Neural cell (in vitro differentiated cells): Measurements from ENCODE around the gene ACSM6. TPM values are rescaled to one million over a fixed set of nuclear protein-coding genes. Genes with fewer than 3 reads are reported as not detected.

ENCODE experiments used
- H2AFZ ChIP-seq: fragments of 200-600, 300-800 bp; sonication (generic), shearing (Covaris generic); 2 replicates; pipeline ENCODE4 v1.6.0; 2014; ENCODE audit warnings: low read depth, mild to moderate bottlenecking, antibody characterized with exemption, low read length, moderate library complexity
- H3F3A ChIP-seq: fragments of 200-600 bp; shearing (Covaris generic); 2 replicates; pipeline ENCODE4 v1.6.1; 2016; ENCODE audit warnings: mild to moderate bottlenecking, moderate library complexity, mixed read lengths, antibody characterized with exemption, low read length; ENCODE audit not compliant: insufficient read depth, poor library complexity, severe bottlenecking
- H3K27ac ChIP-seq: fragments of 200-600, 300-800 bp; sonication (generic), shearing (Covaris generic); 2 replicates; pipeline ENCODE4 v1.5.1; 2014; ENCODE audit warnings: mild to moderate bottlenecking, low read length, moderate library complexity
- H3K27me3 ChIP-seq: fragments of 300-800, 200-600 bp; sonication (generic), shearing (Covaris generic); 2 replicates; pipeline ENCODE4 v1.6.0; 2014; ENCODE audit warnings: mild to moderate bottlenecking, low read depth, low read length, moderate library complexity; ENCODE audit not compliant: insufficient read depth
- H3K36me3 ChIP-seq: fragments of 300-800, 200-600 bp; sonication (generic), shearing (Covaris generic); 2 replicates; pipeline ENCODE4 v1.5.1; 2014; ENCODE audit warnings: mild to moderate bottlenecking, antibody characterized with exemption, low read length, moderate library complexity; ENCODE audit not compliant: insufficient read depth
- H3K4me2 ChIP-seq: fragments of 300-800, 200-600 bp; sonication (generic), shearing (Covaris generic); 2 replicates; pipeline ENCODE4 v1.6.0; 2014; ENCODE audit warnings: mild to moderate bottlenecking, low read length
- H3K4me3 ChIP-seq: fragments of 300-800, 200-600 bp; sonication (generic), shearing (Covaris generic); 2 replicates; pipeline ENCODE4 v1.5.1; 2014; ENCODE audit warnings: mild to moderate bottlenecking, low read length, moderate library complexity
- H3K79me2 ChIP-seq: fragments of 200-600 bp; shearing (Covaris generic); replicated peaks from 2 replicates; pipeline ENCODE4 v1.6.0; 2014; ENCODE audit warnings: mild to moderate bottlenecking, low read length, moderate library complexity; ENCODE audit not compliant: insufficient read depth
- H3K9ac ChIP-seq: fragments of 300-800, 200-600 bp; sonication (generic), shearing (Covaris generic); 2 replicates; pipeline ENCODE4 v1.6.1; 2016; ENCODE audit warnings: mild to moderate bottlenecking, low read length, mixed read lengths
- H3K9me2 ChIP-seq: fragments of 200-600 bp; shearing (Covaris generic); 2 replicates; pipeline ENCODE4 v1.6.1; 2016; ENCODE audit warnings: mild to moderate bottlenecking, low read length, mixed read lengths; ENCODE audit not compliant: insufficient read depth
- H3K9me3 ChIP-seq: fragments of 200-600, 300-800 bp; sonication (generic), shearing (Covaris generic); 2 replicates; pipeline ENCODE4 v1.6.1; 2016; ENCODE audit warnings: mild to moderate bottlenecking, mixed run types, low read length, moderate library complexity, mixed read lengths
- H4K20me1 ChIP-seq: fragments of 200-600 bp; shearing (Covaris generic); 2 replicates; pipeline ENCODE4 v1.6.1; 2016; ENCODE audit warnings: mild to moderate bottlenecking, mixed run types; ENCODE audit not compliant: insufficient read depth
- CTCF ChIP-seq: fragments of 450-650 bp; IDR thresholded peaks from 2 replicates; pipeline ENCODE4 v1.5.1; 2014; ENCODE audit warnings: antibody characterized with exemption, mild to moderate bottlenecking, moderate library complexity; ENCODE audit not compliant: poor library complexity, severe bottlenecking
- EP300 ChIP-seq: fragments of 450-650 bp; conservative IDR thresholded peaks from 2 replicates; pipeline ENCODE4 v1.6.1; 2014; ENCODE audit warnings: antibody characterized with exemption, mild to moderate bottlenecking, moderate library complexity; ENCODE audit not compliant: poor library complexity, severe bottlenecking
- EZH2 ChIP-seq: fragments of 200-600, 300-800 bp; shearing (Covaris generic), sonication (generic); IDR thresholded peaks from 2 replicates; pipeline ENCODE4 v1.6.1; 2014; ENCODE audit warnings: antibody characterized with exemption, low read length, borderline replicate concordance, mild to moderate bottlenecking; ENCODE audit not compliant: insufficient read depth, poor library complexity, severe bottlenecking
- MXI1 ChIP-seq: fragments of 450-650 bp; conservative IDR thresholded peaks from 2 replicates; pipeline ENCODE4 v1.6.1; 2014; ENCODE audit warnings: antibody characterized with exemption, mild to moderate bottlenecking; ENCODE audit not compliant: poor library complexity, severe bottlenecking
- POLR2AphosphoS5 ChIP-seq: IDR thresholded peaks from 2 replicates; pipeline ENCODE4 v1.6.1; 2012
- RAD21 ChIP-seq: fragments of 450-650 bp; conservative IDR thresholded peaks from 2 replicates; pipeline ENCODE4 v1.6.1; 2014; ENCODE audit warnings: antibody characterized with exemption, mild to moderate bottlenecking, moderate library complexity
- SMC3 ChIP-seq: fragments of 450-650 bp; conservative IDR thresholded peaks from 2 replicates; pipeline ENCODE4 v1.6.1; 2014; ENCODE audit warnings: antibody characterized with exemption, mild to moderate bottlenecking, moderate library complexity; ENCODE audit not compliant: poor library complexity
- TAF1 ChIP-seq: IDR thresholded peaks from 2 replicates; pipeline ENCODE4 v1.6.1; 2012; ENCODE audit warnings: low read depth
- polyA plus RNA-seq: library from polyadenylated mRNA; depleted of rRNA; stranded (reverse); fragments of >200 nt; gene quantifications from 2 replicates; pipeline ENCODE4 v1.2.3, GENCODE V29; 2014
- TF ChIP-seq, protein P1 (sequence below): IDR thresholded peaks from 2 replicates; pipeline ENCODE4 v1.6.1; 2012; ENCODE audit warnings: borderline replicate concordance

Gene ACSM6
- polyA plus RNA-seq, 1 donor from 2014 or later, result not detected

GRCh38 chr10:95253686-95254085, 59.6 kb downstream of the ACSM6 start:
- Histone ChIP-seq H3K9ac (no peak overlapping the region), H3K9me3 (no peaks in the 10 kb centered on the region), H3F3A (no peaks in the 10 kb centered on the region), H2AFZ (no peak overlapping the region), H3K36me3 (no peaks in the 10 kb centered on the region), H3K4me3 (no peak overlapping the region), H4K20me1 (no peaks in the 10 kb centered on the region), H3K79me2 (no peaks in the 10 kb centered on the region), H3K4me2 (no peak overlapping the region), H3K27me3 (no peaks in the 10 kb centered on the region), H3K9me2 (no peaks in the 10 kb centered on the region), H3K27ac (no peak overlapping the region)
- TF ChIP-seq RAD21, result no peak
- TF ChIP-seq MXI1, result no peak
- TF ChIP-seq EP300, result no peak
- TF ChIP-seq TAF1, result no peak
- no peak for TF ChIP-seq EZH2
- TF ChIP-seq POLR2AphosphoS5, result no peak
- TF ChIP-seq, protein P1, sequence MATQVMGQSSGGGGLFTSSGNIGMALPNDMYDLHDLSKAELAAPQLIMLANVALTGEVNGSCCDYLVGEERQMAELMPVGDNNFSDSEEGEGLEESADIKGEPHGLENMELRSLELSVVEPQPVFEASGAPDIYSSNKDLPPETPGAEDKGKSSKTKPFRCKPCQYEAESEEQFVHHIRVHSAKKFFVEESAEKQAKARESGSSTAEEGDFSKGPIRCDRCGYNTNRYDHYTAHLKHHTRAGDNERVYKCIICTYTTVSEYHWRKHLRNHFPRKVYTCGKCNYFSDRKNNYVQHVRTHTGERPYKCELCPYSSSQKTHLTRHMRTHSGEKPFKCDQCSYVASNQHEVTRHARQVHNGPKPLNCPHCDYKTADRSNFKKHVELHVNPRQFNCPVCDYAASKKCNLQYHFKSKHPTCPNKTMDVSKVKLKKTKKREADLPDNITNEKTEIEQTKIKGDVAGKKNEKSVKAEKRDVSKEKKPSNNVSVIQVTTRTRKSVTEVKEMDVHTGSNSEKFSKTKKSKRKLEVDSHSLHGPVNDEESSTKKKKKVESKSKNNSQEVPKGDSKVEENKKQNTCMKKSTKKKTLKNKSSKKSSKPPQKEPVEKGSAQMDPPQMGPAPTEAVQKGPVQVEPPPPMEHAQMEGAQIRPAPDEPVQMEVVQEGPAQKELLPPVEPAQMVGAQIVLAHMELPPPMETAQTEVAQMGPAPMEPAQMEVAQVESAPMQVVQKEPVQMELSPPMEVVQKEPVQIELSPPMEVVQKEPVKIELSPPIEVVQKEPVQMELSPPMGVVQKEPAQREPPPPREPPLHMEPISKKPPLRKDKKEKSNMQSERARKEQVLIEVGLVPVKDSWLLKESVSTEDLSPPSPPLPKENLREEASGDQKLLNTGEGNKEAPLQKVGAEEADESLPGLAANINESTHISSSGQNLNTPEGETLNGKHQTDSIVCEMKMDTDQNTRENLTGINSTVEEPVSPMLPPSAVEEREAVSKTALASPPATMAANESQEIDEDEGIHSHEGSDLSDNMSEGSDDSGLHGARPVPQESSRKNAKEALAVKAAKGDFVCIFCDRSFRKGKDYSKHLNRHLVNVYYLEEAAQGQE, result no peak
- no peak for TF ChIP-seq CTCF
- no peak for TF ChIP-seq SMC3

- no peak for TF ChIP-seq TAF1
- TF ChIP-seq CTCF, result no peak
- no peak for TF ChIP-seq MXI1
- no peak for TF ChIP-seq EP300
- TF ChIP-seq, protein P1, result no peak
- no peak for TF ChIP-seq POLR2AphosphoS5
- TF ChIP-seq EZH2, result no peak
- TF ChIP-seq RAD21, result no peak
- no peak for TF ChIP-seq SMC3
- no peak overlapping the region for H3K9ac ChIP-seq
- H2AFZ ChIP-seq, result no peak overlapping the region
- H3K27ac ChIP-seq, result no peak overlapping the region
- no peaks in the 10 kb centered on the region for H3K9me3 ChIP-seq
- H3K79me2 ChIP-seq, result no peaks in the 10 kb centered on the region
- H3F3A ChIP-seq, result no peaks in the 10 kb centered on the region
- no peaks in the 10 kb centered on the region for H3K9me2 ChIP-seq
- no peak overlapping the region for H3K4me2 ChIP-seq
- H3K27me3 ChIP-seq, result no peaks in the 10 kb centered on the region
- H4K20me1 ChIP-seq, result no peaks in the 10 kb centered on the region
- H3K36me3 ChIP-seq, result no peaks in the 10 kb centered on the region
- H3K4me3 ChIP-seq, result no peak overlapping the region
These were observed 60.6 kb downstream of the ACSM6 start for GRCh38 chr10:95254629-95255028.
